ENCODE results near the gene CNGB1.
"Not testable (repeated sequence)": the region's sequence is repeated elsewhere in the genome, so short reads cannot be mapped to it uniquely, and the experiment has no call there.

CNGB1 gene

DNA sequence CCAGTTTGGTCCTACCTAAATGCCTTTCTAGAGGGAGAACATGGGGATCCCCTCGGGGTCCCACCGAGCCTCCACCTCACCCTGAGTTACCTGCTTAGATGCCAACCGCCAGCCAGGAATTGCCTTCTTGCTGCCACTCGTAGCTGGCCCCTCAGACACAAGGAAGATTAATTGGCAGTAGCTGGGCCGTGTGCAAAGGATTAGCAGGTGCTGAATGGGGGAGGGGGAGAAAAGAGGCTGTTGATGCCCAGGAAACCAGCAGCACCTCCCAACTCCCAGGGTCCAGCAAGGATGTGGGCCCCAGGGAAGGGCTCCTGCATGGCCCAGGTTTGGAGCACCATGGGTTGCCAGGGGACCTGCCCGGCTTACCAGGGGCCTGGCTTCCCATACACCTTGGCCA lies at the start of gene CNGB1:
Gene CNGB1, minus strand, starts transcription at position 159 of the 400 bp plus-strand sequence. CDS start 3,842 bp downstream, outside the sequence.
- no peak for DNase-seq

DNA sequence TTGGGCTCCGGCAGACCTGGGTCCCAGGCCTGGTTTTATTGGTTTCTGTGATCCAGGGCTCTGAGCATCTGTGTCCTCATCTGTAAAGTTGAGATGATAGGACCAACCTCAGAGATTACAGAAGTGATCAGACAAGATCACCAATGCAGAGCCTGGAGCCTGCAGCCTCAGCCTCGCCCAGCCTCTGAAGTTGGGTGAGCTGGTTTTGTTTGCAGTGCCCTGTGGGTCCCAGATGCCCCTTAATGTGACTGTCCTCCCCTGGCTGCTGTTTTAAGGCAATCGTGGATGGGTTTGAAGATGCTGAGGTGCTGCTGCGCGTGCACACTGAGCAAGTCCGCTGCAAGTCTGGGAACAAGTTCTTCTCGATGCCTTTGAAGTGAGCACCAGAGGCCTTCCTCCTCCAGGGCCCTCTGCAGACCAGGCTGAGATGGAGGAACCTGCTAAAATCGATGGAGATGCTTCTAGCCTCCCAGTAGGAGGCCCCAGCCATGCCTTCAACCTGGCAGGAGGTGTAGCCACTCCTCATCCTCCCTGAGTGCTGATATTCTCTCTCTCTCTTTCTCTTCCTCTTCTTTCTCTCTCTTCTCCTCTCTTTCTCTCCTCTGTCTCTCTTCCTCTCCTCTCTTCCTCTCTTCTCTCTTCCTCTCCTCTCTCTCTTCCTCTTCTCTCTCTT lies 49.1 kb upstream of the CNGB1 start:
- no peak for DNase-seq

DNA sequence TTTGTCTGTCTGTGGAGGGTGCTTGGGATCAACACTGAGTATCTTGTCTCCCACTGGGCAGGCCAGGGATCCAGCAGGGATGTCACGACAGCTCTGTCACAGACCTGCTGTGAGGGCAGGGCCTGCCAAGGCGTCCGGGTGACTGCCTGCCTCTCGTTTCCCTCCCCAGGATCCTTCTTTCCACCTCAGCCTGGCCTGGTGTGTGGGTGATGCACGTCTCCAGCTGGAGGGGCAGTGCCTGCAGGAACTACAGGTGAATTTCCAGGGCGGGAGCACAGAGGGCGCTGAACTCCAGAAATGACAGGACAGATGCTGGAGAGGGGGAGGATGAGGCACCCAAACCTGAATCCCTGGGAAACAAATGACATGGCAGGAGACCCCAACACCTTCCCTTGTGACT lies 47.9 kb upstream of the CNGB1 start:
- DNase-seq: no peak

DNA sequence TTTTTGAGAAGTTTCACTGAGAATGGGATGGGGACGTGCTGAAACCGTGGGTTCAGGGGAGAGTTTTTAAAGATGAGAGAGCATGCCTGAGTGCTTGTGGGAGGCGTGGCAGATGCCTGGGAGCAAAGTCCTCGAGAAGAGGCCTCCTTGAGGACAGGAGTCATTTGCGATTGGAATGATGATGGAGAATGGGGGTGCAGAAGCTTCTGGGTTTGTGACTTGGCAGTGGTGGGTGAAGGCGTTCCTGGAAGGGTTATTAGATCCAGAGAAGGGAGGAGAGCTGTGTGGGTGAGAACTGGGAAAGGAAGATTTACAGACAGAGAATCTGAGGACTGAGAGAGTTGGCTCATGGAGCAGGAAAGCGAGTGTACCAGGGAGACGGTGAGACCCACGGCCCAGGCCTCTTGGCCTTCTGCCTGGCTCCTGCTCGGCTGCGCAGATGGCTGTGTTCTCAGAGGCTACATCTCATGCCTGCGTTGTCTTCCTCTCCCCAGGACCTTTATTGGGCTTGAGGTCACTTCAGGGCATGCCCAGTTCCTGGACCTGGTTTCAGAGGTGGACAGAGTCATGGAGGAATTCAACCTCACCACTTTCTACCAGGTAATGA lies 46.0 kb upstream of the CNGB1 start:
- DNase-seq: no peak

DNA sequence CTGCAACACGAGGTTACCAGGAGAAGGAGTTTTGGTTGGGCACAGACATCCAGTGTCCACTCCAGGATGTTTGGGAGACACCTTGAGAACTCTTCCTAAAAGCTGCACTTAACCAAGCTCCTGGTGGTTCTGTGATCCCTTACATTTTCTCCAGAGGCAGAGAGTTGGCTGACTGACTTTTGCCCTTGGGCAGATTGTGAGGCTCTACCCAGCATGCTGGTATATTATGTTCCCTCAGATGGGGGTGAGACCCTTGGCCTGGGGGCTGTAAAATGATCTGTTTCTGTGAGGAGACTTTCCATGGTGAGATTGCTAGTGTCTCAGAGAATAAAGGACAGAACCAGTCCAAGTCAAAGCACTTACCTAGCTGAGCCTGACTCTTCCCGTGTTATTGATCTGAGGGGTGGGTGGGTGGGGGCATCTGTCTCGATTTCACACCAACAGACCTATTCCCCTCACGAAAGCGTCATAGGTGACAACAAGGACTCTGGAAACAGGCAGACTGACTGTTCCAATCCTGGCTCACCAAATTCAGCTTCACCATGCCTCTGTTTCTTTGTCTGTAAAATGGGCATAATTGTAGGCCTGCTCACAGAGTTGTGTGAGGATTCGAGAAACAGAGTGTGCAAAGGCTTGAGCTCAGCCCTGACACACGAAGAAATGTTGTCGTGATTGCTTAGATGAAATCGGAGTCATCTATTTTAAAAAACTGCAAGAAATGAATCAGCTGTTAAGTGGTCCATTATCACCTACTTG lies 42.5 kb upstream of the CNGB1 start:
- no peak for DNase-seq

DNA sequence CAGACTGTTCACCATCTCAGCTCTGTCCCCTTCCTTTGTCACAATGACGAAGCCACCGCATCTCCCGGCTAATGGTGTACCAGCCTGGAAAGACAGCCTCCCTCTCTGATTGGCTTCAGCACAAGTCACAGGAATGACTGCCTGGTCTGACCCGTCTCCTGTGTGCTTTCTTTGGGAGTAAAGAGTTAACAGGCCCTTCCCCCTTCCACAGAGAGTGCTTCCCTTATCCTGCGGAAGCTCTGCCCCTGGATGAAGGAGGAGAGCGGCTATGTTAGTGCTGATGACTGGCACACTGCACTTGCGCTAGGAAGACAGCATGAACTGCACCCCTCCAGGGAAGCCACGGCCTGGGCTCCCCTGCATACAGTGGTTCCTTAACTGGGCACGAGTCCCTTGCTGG lies 41.6 kb upstream of the CNGB1 start:
- no peak for DNase-seq

DNA sequence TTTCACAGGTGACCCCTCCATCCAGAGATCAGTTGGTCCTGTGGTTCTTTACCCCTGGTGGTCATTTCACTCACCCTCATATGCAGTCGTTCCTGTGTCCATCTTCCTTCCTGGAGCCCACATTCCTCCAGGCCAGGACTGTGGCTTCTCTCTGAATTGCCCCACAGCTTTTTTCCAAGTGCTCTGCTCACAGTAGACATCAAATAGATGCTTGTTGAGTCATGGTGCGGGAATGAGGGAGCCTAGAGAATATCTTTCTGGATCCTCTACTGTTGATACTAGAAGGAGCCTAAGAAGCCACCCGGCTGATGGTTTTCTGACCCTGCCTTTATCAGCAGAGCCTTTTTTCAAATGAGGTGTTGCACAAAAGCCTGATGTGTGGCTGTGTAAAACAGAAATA lies 40.7 kb upstream of the CNGB1 start:
- DNase-seq: peak; percentile 92

DNA sequence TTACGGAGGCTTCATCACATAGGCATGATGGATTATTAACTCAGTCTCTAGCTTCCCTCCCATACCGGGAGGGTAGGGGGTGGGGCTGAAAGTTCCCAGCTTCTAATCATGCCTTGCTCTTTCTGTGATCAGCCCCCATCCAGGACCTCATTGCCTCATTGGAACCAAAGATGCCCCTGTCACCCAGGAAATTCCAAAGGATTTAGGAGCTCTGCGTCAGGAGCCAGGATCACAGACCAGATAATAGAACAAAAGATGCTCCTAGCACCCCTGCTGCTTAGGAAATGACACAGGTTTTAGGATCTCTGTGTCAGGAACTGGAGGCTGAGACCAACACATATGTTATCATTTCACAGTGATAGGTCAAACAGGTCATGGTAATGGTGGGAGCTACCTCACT lies 40.0 kb upstream of the CNGB1 start:
- peak; percentile 53 for DNase-seq

DNA sequence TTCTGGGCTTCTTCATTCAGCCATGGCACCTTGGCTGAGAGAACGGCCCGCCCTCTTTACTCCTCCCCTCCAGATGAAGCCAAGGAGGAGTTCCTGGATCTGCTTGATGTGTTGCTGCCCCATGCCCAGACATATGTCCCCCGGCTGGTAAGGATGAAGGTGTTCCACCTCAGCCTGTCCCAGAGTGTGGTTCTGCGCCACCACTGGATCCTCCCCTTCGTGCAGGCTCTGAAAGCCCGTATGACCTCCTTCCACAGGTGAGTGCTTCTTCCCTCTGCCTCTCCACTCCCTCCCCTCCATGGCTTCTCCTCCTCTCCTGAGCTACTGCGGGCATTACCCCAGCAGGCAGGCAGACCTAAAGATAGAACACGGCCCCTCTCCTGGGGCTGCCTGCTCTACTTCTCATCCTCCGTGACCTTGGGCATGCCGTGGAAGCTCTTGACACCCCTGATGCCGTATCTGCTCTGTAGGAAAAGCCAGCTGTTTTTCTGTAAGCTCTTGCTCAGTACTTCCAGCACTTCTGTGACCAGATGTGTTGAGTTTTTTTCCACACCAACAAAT lies 39.0 kb upstream of the CNGB1 start:
- no peak for DNase-seq

DNA sequence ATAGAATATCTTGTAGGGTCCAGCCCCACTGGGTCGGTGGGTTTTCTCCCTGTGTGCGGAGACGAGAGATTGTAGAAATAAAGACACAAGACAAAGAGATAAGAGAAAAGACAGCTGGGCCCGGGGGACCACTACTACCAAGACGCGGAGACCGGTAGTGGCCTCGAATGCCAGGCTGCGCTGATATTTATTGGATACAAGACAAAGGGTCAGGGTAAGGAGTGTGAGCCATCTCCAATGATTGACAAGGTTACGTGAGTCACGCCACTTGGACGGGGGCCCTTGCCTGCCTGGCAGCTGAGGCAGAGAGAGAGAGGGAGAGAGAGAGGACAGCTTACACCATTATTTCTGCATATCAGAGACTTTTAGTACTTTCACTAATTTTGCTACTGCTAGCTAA lies 33.8 kb upstream of the CNGB1 start:
- DNase-seq: not testable (repeated sequence)

DNA sequence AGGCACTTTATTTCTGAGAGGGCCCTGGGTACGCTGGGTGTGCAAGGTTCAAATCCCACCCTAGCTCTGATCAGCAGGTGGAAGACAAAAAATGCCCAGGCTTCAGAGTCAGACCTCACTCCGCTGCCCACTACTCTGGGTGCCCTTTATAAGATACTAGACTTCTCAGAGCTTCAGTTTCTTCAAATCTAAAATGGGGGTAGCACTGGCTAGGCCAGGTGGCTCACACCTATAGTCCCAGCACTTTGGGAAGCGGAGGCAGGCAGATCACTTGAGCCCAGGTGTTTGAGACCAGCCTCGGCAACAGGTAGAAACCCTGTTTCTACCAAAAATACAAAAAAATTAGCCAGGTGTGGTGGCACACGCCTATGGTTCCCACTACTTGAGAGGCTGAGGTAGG lies 32.0 kb upstream of the CNGB1 start:
- DNase-seq: no peak

DNA sequence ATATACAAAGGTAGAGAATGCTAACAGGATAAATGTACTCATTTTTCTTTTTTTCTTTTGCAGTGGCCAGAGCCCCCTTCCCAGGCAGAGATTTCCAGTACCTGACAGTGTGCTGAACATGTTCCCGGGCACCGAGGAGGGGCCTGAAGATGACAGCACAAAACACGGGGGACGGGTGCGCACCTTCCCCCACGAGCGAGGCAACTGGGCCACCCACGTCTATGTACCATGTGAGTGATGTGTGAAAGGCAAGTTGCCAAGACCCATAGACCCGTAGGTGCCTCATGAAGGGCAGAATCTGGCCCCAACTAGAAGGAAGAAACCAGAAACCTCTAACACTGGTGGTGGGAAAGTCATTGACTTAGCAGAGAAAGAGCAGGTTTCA lies 31.5 kb upstream of the CNGB1 start:
- no peak for DNase-seq

DNA sequence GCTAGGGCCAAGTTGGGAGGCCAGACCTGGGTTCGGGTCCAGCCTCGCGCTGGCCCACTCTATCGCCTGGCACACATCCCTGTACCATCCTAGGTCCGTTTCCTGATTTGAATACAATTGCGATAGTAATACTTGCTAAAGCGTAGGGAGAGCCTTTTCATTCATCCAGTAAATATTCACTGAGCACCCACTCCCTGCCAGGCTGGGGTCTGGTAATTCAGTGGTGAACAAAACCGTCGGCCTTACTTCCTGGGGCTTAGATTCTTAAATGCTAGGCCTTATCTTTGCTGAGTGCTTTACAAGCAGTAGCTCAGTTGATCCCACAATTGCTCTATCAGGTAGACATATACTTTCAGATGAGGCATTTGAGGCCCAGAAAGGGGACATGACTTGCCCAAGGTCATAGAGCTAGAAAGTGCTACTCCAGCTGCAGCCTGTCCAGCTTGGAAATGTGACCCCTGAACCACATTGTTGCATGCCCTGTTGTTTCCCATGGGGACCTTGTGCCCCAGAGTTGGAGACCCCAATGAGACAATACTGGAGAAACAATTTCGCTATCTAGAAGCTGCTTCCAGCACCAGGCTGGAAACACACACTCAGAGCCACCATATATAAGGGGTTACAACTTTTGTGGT lies 31.0 kb upstream of the CNGB1 start:
- DNase-seq: no peak

DNA sequence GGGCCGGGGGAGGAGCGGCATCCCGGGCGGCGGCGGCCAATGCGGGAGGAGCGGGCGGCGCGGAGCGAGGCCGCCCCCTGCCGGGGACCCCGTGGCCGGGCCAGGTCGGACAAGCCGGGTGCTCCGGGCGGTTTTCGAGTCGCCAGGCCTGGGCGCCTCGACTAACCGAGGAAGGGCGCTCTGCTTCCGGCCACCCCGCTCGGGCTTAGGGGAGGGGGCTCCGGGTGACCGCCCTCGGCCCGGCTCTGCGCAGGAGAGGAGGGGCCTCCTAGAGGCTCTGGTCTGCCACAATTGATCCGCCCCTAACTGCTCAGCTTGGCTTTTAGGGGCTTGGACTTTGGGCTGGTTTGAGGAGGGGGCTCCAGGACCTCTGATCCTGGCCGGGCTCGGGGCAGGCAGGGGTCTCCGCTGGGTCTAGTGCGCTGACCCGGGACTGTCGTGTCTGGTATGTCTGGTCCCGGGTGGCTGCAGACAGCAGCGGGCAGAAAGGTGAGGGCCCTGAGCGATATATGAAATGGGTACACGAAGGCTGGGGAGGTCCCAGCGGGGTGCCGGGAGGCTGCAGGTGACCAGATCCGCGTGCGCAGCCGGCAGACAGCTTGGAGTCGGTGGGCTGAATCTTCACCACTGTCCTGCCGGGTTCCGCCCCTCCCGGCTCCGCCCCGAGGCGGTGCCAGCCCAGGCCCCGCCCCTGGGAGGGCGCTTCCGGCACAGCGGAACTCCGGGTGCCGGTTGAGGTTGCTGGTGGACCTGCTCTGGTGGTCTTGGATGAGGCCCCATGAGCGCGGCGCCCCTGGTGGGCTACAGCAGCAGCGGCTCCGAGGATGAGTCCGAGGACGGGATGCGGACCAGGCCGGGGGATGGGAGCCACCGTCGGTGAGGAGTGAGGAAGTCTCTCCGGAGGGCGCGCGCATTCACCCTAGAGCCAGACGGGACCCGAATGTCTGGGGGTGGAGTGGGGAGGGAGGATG lies 30.1 kb upstream of the CNGB1 start, which contains the start of gene USB1:
Gene USB1, plus strand, starts transcription at position 702 of the 971 bp plus-strand sequence. Its CDS starts 77 bp downstream, at position 779.
- peak; percentile 87 for DNase-seq

DNA sequence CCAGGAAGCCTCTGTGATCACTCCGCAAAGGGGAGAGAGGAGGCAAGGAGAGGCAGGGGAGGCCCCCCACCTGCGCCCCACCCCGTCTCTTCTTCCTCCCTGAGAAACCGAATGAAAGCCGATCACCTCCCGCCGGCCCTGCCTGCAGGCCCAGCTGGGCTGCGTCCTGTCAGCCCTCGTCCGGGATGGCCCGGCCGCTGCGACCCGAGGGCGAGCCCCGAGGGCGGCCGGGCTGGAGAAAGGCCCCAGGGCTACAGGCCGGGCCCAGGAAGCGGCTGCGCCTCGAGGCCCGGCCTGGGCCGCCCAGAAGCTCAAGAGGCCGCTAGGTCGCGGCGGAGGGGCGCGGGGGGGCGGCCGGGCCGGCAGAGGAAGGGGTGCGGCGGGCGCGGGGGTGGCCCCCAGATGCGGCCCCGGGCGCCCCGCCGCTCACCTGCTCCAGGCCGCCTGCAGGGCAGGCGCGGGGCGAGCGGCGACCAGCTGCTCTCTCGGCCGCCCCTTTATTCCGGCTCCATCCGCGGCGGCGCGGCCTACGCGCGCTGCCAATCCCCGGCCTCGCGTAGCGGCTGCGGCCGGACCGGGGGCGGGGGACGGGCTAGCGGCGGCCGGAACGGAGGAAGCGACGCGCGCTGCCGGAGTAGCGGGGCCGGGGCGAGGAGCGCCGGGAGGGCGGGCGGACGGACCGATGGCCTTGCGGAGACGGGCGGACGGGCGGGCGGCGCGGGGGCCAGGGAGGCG lies 29.2 kb upstream of the CNGB1 start, which contains the start of gene ZNF319:
Gene ZNF319, minus strand, starts transcription at position 702 of the 735 bp plus-strand sequence. CDS start 2,407 bp downstream, outside the sequence.
- no peak for DNase-seq

DNA sequence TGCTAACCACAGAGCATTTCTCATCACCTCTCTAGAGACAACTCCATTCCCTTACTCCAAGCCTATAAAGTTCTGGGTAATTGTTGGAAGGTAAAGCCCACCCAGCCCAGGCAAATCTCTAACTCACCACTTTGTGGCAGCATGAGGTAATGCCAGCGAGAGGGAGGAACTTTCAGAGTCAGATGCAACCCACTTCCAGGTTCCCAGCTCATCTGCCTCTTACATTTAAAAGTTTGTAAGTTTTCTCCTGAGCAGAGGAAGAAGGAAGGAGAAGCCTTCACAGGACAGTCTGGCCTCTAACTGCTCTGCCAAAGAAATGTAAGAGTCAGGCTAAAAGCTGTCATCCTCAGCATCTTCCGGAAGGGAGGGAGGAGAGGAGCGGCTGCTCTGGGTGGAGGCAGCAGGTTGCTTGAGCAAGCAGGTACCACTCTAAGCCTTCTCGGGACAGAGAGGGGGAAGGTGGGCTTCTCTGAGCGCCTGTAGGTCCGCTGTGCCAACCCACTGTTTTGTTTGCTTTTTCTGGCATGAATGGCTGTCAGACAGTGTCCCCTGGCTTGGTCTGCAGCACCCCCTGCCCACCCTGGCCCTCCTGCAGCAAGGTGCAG lies 28.5 kb upstream of the CNGB1 start:
- DNase-seq: peak; percentile 44

DNA sequence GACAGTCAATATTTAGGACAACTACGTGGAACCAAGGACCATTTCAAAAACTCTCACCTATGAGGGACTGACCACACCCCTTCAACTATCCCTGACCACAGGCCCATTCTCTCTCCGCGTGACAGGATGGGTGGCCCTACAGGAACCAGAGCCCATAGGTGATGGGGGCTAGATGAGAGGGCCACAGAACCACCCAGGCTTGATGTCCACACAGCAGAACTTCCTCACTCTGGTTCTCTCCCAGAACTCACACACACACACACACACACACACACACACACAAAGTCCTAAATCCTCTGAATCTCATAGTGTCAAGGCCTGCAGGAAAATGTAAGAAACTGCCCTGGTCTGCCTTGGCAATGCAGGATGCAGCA lies 28.1 kb upstream of the CNGB1 start:
- DNase-seq: no peak

DNA sequence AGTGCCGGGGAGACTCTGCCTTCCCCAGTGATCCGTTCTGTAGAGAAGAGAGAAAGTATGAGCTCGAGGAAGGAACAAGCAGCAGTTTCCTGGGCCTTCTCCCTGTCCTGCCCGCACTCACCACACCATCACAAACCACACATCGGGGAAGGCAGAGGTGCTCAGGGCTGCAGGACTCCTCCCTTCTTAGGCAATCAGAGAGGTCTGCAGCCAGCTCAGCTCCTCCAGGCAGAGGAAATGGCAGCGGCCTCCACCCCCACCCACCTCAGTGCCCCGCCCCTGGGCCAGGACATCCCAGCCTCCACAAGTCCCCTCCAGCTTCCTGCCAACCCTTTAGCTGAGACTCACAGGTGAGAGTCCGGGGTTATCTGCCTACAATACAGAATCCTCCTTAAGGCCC lies 27.6 kb upstream of the CNGB1 start:
- no peak for DNase-seq

DNA sequence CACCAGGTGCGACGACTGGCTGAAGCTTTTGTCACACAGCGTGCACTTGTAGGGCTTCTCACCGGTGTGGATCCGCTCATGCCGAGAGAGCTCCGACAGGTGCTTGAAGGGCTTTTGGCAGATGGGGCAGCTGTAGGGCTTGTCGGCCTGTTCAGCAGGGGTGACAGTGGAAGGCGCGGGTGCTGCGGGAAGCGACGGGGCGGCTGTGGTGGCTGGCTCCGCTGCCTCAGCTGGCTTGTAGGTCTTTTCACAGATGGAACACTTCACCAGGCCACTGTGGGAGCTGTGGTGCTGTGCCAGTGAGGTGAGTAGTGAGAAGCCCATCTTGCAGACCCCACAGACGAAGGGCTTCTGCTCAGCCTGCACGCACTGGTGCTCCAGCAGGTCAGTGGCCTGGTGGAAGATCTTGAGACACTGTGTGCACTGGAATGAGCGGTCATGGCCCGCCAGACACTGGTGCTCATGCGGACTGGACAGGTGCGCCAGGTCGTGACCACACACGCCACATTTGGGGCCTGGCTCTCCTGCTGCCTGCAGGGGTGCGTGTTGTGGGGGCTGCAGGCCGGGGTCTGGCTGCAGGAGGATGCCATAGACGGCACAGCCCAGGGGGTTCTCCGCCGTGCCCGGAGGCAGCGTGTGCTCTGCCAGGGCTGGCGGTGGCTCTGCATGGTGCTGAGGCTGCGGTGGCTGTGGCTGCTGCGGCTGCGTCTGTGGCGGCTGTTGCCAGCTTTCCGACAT lies 26.8 kb upstream of the CNGB1 start:
- DNase-seq: no peak

DNA sequence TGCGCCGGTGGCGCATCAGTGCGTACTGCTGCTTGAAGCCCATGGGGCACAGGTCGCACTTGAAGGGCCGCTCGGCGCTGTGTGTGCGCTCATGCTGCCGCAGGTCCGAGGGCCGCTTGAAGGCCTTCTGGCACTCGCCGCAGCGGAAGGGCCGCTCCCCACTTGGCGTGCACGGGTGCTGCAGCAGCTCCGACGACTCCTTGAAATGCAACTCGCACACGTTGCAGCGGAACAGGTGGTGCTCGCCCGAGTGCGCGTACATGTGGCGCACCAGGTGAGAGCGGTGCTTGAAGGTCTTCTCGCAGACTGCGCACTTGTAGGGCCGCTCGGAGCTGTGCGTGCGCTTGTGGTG lies 26.2 kb upstream of the CNGB1 start:
- no peak for DNase-seq

Measured in EL (cell line).